CD4-positive, alpha-beta T cell treated with Interleukin-6 for 4 hours (primary cell): ENCODE data around the gene IL36A.

Experiments
- DNase-seq: peaks from one replicate; pipeline ENCODE4 v3.0.0-alpha.2; 2020; ENCODE audit warnings: mixed read lengths

The IL36A gene

DNA sequence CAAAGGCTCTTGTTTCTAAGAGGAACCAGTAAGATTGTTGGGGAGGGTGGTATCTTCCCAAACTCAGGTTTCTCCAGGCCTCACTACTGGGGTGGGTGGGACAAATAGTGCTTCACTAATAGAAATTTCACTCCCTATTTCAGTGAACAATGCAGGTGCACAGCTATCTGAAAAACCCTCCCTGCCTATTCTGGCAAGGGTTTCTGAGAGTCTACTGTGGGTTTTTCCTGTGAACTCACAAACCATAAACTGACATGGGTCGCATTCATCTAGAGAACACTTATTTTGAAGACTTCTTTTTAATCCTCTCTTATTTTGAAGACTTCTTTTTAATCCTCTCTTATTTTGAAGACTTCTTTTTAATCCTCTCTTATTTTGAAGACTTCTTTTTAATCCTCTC, 4.4 kb downstream of the IL36A start:
- no peak for DNase-seq

DNA sequence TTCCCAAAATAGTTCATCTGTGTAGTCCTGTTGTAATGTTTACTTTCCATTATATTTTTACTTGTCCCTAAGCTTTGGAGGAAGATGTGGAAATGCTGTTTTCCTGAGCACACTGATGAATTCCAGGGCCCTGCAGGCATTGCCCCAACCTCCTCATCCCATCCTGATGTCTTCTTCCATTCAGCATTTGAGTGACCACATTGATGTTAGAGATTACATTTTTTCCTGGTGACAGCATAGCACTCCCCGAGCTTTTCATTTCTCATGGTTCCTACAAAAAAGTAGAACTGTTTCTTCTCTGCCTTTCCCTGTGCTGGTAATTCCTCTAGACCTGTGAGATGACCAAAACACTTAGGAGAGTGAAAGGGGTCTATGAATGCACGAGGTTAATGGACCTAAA, 4.8 kb downstream of the IL36A start:
- DNase-seq = no peak

DNA sequence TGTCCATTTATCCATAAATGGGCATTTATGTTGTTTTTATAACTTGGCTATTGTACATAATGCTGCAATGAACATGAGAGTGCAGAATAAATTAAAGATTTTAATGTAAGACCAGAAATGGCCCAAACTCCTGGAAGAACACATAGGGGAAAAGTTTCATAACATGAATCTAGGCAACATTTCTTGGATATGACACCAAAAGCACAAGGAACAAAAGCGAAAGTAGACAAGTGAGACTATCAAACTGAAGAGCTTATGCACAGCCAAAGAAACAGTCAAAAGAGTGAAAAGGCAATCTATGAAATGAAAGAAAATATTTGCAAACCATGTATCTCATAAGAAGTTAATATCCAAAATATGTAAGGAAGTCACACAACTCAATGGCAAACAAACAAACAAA, 5.8 kb downstream of the IL36A start:
- no peak for DNase-seq

DNA sequence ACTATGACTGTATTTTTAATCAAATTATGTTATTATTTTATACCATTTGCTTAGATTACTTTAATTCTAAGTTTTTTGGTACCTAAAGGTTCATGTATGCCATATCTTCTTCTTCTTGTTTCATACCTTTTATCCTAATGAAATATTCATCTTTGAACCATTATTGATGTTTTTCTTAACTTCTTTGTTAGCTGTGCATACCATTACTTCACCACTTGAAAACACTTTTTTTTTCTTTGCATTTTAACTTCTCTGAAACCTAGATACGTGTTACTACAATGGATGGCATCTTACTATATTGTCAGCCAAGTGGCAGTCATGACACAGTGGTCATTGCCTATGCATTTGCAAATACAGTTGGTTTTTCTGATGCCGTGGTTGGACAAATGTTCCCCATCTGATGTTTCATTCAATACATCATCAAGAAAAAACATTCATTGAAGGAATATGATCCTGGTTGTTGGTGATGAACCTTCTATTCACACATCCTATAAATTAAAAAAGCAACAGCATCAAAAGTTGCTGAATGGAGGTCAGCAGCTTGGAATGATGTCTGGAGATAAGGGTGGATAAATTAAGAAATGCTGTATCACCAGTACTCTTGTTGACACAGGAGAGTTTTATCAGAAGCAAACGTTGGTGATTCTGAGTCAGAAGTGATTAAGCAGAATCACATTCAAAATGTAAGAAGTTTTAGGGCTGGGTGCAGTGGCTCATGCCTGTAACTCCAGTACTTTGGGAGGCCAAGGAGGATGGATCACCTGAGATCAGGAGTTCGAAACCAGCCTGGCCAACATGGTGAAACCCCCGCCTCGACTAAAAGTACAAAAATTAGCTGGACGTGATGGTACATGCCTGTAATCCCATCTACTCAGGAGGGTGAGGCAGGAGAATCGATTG, 7.4 kb downstream of the IL36A start:
- DNase-seq = no peak

DNA sequence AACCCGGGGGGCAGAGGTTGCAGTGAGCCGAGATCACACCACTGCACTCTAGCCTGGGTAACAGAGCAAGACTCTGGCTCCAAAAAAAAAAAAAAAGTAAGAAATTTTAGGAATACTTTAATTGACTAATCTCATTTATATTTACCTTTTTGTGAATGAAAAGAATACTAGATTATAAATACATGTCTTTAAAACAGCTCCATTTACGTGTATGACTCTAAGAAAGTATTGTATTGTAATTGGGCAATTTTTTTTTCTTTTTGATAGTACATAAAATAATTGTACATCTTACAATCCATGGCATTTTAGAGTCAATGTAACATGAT, 8.0 kb downstream of the IL36A start:
- no peak for DNase-seq

DNA sequence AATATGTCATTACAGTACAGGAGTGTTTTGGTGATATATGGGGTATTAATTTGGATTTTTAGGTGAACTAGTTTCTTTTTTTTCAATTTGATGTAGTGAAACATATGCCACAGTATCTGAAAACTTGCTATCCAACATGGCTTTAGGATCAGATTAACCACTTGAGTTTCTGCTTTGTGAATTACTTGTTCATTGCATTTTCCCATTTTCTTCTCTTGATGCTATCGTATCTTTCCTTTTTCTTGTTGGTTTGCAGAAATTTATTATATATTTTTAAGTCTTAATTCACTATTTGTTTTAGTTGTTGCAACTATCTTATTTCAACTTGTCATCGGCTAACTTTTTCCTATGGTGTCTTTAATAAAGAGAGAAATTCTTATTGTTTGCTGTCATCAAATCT, 8.8 kb downstream of the IL36A start:
- no peak for DNase-seq

DNA sequence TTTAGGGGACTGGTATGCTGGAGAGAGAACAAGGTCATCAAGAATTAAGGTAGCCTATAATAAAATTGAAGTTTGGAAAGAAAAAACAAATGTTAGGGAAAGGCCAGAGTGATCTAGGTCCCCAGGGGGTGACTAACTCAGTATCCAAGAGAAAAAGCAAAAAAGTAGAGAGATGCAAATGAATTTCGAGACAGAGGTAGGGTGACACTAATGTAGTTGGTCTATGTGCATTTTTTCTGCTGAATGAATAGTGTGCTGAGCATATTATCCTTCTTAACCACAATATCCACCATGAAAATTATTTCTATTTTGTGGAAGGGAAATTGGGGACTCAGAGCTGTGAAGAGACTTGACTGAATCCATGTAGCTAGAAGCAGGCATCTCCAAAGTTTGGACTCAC, 9.8 kb downstream of the IL36A start:
- no peak for DNase-seq

DNA sequence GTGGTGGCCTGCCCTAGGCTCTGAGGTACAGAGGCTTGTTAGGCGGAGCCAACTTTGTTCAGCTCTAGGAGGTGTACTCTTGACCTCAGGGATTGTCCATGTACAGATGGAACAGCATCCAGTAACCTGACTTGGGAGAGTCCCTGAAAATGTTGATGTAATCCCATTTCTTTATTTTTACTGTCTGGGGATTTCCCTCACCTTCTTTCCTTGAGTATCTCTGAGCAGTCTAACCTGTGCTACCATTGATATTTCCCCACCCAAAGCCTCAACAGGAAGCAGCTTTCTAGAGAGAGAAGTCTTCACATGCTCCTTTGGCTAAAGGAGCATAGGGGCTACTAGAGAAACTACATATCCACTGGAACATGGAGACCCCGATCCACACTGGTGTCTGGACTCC, 10.4 kb downstream of the IL36A start:
- no peak for DNase-seq

DNA sequence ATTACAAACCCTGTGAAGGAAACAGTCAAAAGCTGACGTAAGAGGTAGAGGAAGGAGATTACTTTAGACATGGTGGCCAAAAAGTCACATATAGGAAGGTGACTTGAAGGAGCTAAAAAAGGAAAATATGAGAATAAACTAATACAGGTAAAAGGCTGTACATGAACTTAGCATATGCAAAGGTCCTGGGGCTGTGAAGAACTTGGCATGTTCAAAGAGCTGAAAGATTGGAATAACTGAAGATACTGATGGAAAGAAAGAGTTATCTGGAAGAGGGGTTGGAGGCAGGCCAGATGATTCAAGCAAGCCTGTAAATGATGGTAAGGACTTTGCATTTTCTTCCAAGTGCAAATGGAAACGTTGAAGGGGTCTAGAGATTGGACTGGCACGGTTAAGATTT, 13.2 kb downstream of the IL36A start:
- DNase-seq = no peak

DNA sequence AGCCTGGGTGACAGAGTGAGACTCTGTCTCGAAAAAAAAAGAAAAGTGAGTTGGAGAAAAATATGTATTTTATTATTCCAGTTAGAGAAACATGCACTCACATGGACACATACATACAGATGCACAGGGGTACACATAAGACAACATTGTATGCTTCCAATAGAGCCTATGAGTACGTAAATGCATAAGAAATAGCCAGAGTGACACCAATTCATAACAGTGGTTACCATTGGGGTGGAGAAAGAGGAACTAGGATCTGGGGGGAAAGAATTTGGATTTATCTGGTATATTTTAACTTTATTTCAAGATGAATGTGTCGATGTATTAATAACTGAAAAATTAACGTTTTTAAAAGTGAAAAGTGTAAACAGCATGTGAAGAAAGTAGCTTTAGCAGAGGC, 16.1 kb downstream of the IL36A start:
- no peak for DNase-seq

DNA sequence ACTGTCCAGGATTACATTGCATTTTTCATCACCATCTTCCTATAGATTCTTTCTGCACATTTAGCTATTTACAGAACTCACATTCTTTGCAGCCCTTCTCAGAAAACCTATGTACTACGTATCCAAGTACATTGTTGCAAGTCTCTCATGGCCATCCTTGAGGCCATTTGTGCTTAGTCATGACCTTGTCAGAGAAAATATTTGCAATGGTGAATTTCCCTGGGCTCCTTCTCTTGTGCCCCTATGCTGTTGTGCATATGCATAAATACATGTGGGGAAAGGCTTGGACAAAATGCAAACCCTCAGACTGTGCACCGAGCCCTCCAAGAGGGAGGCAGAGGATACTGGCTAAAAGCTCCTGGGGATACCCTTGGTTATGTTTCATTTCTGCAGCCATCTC, 19.5 kb downstream of the IL36A start:
- no peak for DNase-seq

DNA sequence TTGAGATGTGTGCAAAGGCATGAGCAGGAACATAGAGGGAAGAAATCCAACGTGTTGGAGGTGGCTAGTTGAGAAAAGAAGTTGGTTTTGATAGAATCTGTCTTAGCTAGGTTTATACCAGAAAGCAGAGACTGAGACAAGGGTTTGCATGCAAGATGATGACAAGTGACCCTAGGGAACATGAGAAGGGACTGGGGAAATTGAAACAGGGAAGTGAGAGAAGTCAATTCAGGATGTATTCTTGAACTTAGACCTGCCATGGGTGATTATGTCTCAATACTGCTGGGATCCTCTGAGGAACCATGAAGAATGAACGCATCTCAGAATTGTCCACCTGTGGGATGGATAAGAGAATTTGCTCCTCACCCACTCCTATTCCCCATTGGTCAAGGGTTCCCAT, 20.5 kb downstream of the IL36A start:
- no peak for DNase-seq

DNA sequence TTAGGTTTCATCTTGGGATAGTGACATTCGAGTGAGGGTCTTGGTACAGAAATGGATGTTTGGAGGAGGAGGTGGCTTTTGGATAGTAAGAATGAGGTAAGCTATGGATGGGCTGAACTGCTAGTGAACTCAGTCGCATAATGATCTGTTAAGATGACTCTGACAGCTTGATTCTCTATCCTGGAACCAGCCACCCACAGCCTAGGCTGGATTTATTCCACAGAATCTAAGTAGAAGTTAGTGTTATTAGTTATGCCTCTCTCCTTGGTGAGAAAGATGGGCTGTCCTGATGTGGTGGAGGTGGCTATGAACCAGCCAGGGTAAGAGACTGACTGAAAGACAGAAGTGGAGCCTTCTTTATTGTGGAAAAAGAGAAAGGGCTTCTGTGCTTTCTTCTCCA, 22.4 kb downstream of the IL36A start:
- DNase-seq = no peak

DNA sequence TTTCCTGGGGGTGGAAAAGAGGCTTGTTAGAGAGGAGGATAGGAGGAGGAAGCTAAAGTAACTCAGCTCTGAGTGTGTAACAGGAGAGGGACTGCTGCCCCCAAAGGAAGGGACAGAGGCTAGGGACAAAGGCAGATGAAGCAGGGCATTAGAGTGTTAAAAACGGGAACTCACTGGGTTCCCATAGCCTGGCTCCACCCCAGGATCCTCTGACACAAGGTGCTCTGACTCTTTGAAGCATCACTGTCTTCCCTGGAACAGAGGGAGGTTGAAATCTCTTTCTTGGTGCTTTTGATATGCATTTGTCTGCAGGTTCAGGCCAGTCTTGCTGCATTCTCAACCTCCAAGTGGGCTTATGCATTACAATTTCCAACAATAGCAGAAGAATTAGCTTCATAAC, 22.9 kb downstream of the IL36A start:
- no peak for DNase-seq

DNA sequence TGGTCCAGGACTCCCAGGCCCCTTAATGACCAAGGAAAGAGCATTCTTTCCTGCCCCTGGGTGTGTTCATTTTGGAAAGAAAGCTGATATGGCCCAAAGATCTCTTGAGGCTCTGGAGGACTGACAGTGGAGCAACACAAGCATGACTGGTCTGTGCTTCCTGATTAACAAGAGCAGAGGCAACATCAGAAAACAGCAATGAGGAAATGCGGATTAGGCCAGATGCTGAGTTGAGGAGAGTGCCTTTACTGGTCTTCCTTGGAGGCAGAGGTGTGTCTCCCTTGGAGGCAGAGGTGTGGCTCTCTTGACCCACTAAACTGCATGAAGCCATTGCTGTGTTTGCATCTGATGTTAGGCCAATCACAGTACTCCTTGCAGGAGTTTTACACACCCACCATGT, 27.5 kb downstream of the IL36A start:
- DNase-seq = no peak

DNA sequence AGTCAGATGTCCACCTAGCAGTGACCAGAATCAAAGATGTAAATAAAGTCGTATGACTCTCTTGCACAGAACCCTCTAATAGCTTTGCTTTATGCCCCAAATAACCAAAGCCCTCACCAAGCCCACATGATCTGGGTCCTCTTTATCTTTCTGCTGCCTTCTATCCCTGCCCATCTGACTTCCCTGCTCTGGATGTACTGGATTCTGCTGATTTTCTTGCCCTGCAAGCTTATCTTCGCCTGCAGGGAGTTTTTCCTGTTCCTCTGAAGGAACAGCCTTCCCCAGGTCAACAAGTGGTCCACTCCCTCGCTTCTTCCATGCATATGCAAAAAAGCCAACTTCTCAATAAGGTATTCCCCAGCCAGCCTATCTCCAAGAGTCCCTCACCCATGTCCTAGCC, 28.8 kb downstream of the IL36A start:
- no peak for DNase-seq

DNA sequence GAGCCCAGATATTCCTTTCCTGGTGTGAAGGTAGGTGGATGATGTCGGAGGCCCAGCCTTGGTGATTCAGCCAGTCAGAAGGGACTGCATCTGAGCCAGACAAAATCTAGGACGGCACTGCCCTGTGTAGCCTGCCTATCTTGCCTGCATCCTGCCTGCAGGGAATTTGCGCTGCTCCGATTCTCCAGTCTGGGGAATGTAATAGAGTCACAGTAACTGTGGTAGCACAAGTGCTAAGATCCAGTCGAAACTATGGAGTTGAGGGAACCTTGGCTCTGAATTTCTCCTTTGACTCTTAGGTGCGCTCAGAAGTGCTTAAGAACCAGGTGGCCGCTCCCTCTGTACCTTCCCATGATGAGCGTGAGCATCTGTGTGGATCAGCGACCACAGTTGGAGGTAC, 31.5 kb downstream of the IL36A start:
- DNase-seq = no peak

DNA sequence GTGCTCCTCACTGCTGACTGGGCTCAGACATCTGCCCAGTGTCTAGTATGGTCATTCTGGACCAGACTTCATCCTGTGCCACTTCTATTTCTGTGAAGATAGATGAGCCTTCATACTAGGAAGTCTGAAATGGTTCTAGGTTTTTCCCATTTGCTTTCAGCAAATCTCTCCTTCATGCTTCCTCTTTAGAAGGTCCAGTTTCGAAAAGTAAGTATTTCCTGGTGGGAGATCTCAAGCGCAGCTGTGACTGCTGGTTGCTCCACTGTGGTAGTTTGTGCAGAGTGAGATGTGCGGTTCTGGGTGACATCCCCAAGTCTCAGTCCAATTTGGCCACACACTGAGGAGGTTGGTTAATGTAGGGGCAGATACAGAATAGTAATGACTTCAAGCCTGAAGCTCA, 33.0 kb downstream of the IL36A start:
- DNase-seq = no peak

DNA sequence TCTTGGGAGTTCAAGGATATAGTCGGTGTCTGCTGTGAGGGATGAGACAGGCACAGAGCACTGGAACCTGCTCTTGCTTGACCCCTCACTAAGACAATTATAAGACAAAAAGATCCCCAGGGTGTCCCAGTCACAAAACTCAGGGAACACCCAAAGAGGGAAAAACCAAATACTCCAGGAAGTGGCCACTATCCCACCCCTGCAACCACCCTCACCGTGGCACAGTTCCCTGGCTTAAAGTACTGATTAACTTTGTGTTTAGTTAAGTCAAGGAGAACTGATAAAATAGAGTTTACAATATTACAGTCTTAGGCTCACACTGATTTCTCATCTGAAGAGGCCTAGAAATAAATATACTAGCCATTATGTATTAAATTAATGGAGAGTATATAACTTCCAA, 33.9 kb downstream of the IL36A start:
- no peak for DNase-seq

DNA sequence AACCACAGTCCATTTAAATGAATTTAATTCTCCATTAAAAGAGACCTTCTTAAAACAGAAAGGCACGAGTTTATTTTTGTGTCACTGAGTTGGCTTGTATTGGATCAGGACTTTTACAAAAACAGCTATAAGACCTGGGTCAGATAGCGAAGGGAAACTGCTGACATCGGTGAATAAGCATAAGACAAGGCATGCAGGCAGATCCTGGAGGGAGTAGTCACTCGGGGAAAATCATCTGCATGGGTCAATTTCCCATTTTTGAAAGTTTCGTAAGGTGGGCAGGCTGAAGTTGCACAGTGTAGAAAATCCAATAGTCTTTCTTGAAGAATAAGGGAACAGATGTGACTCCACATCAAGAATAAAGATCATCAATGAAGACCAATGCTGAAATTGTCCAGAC, 34.5 kb downstream of the IL36A start:
- DNase-seq = no peak

DNA sequence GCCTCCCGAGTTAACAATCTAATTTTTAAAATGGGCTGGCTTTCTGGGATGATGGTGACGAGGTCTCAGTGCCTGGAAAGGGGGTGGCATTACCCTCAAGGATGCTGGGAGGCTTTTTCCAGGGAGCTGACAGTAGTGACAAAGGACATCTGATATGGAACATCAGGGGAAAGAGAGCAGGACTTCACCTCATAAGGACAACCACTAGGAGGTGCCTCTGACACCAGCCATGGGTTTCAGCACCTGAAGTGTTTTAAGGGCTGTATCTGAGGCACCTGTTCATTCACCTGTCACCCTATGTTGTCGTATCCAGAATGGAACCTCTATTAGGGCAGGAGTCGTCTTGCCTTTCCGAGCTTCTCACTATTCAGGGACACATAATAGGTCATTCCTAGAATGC, 36.6 kb downstream of the IL36A start:
- DNase-seq = no peak

DNA sequence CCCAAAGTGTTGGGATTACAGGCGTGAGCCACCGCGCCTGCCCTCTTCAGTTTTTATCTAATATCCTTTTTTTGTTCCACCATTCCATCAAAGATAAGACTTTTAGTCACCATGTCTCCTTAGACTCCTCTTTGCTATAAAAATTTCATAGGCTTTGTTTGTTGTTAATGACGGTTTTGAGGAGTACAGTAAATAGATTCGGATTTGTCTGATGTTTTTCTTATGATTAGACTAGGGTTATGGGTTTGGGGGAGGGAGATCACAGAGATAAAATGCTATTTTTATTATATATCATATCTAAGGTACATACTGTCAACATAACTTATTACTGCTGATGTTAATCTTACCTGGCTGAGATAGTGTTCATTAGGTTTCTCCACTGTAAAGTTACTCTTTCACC, 41.2 kb downstream of the IL36A start:
- DNase-seq = no peak

DNA sequence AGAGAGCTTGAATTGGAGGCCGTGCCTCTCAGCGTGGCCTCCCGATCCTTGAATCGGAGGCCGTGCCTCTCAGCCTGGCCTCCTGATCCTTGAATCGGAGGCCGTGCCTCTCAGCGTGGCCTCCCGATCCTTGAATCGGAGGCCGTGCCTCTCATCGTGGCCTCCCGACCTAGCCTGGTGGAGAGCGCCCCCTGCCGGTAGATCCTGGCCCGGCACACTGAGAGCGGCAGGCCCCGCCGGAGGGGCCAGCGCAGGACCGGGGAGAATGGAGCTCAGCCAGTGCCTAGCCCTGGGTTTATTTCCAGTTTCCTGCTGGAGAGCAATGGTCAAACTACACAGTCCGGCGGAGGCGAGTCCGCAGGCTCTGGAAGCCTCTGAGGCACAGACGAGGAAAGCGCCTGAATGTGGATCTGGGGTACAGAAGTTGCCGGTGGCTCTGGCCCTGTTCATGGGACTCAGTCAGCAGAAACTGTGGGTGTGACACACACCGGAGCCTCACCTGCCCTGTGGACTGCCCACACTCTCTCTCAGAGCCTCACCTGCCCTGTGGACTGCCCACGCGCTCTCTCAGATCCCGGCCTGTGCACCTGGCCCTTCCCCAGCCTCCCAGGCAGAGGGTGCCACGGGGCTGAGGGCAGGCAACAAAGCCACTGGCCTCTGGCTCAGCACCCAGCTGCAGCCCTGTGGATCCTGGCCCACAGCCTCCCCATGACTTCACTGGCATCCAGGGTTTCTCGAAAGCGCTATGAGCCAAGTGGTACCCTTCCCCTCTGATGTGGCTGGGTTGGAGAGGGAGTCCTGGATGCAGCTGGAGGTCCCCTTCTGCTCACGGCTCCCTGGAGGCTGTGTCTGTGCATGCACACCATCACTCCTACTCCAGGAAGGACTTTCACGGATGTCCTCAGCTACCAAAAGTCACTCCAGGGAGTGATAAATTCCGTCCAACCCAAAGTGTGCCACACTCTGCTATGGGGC, 45.9 kb downstream of the IL36A start:
- DNase-seq = no peak

DNA sequence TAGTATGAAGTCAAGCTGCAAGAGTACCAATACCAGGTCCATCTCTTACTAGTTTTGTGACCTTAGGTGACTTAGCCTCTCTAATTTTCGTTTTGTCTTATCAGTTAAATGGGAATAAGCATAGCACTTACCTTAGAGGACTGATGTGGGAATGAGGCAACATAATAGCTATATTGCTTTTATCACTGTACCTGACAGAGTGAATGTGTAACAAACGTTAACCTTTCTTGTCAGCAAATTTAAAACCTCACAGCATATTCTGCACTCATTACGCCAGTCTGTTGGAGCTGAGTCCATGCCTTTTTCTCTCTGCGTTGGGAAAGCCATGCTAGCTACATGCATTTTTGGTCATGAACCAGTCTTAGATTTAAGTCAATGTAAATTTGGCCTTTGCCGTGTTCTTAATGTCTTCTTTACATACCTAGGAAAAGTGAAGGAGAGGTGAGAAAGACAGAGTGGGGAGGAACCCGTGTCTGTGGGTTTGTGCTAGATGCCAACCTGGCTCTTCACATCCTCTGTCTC, 47.2 kb downstream of the IL36A start, which contains the start of gene IL36B:
Gene IL36B (minus strand): TSS at position 472 of the 522 bp plus-strand sequence.
- no peak for DNase-seq
